ENCODE measurements around the gene BCL10.

DNA sequence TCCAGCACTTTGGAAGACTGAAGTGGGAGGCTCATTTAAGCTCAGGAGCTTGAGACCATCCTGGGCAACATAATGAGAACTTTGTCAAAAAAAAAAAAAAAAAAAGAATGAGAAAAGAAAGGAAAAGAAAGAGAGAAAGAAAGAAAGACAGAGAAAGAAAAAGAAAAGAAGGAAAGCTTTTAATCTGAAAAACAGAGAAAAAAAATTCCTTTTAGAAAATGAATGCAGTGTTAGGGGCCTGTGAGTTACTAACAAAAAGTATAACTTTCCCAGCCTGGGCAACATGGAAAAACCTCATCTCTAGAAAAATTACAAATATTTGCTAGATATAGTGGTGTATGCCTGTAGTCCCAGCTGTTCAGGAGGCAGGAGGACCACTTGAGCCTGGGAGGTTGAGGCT, 59.7 kb downstream of the BCL10 start:
- TF ChIP-seq, protein P1, sequence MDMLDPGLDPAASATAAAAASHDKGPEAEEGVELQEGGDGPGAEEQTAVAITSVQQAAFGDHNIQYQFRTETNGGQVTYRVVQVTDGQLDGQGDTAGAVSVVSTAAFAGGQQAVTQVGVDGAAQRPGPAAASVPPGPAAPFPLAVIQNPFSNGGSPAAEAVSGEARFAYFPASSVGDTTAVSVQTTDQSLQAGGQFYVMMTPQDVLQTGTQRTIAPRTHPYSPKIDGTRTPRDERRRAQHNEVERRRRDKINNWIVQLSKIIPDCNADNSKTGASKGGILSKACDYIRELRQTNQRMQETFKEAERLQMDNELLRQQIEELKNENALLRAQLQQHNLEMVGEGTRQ (IDR thresholded peaks at IDR 0.05; ENCODE audit: low read depth, low read length): no peak
- TF ChIP-seq, protein P2, sequence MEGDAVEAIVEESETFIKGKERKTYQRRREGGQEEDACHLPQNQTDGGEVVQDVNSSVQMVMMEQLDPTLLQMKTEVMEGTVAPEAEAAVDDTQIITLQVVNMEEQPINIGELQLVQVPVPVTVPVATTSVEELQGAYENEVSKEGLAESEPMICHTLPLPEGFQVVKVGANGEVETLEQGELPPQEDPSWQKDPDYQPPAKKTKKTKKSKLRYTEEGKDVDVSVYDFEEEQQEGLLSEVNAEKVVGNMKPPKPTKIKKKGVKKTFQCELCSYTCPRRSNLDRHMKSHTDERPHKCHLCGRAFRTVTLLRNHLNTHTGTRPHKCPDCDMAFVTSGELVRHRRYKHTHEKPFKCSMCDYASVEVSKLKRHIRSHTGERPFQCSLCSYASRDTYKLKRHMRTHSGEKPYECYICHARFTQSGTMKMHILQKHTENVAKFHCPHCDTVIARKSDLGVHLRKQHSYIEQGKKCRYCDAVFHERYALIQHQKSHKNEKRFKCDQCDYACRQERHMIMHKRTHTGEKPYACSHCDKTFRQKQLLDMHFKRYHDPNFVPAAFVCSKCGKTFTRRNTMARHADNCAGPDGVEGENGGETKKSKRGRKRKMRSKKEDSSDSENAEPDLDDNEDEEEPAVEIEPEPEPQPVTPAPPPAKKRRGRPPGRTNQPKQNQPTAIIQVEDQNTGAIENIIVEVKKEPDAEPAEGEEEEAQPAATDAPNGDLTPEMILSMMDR (conservative IDR thresholded peaks at IDR 0.05; ENCODE audit: low read depth, low read length): no peak
- TF ChIP-seq POLR2A (IDR thresholded peaks at IDR 0.05; ENCODE audit: low read depth, low read length): no peak
- no peak for TF ChIP-seq RCOR1 (IDR thresholded peaks at IDR 0.05; ENCODE audit: insufficient replicate concordance, low read length)
- no peak for TF ChIP-seq MXI1 (IDR thresholded peaks at IDR 0.05; ENCODE audit: borderline replicate concordance, low read depth, low read length)
- no peak for TF ChIP-seq CEBPB (IDR thresholded peaks at IDR 0.05; ENCODE audit: low read depth, low read length)

All from IMR-90 (cell line).